ENCODE results near the gene PARP8. TPM values are rescaled to one million over a fixed set of nuclear protein-coding genes. Genes with fewer than 3 reads are reported as not detected.

PARP8 gene
- total and polyA plus RNA-seq, 2 of the 8 experiments (the other 6 are each of a cell fraction or from before 2014, with no cell fraction given): 16.6 to 30.6 TPM

GRCh38 chr5:50663636-50664035 lies 2.8 kb upstream of the PARP8 start:
- Histone ChIP-seq H3K9me3 (ENCODE audit: insufficient read depth in 2 of 2, low read depth in 1 of 2, low read length in 1 of 2) (no peaks in the 10 kb centered on the region; a peak in 1 of 4 replicates), H3K4me3 (ENCODE audit: extremely low read depth in 1 of 4, insufficient read depth in 2 of 4, low read depth in 3 of 4, low read length in 4 of 4) (no peak overlapping the region), H3K79me1 (ENCODE audit: low read depth, low read length) (no peaks in the 10 kb centered on the region), H4K91ac (replicated peaks; ENCODE audit: insufficient read length, low read length) (no peak overlapping the region), H2BK20ac (ENCODE audit: low read length) (no peak overlapping the region), H3K27ac (ENCODE audit: low read depth, low read length) (no peak overlapping the region), H3K56ac (replicated peaks; ENCODE audit: insufficient read length, low read depth, low read length) (no peak overlapping the region), H3K4me1 (replicated peaks in 1 of 4; ENCODE audit: control insufficient read depth in 3 of 4, insufficient read depth in 4 of 4, low read length in 3 of 4) (no peaks in the 10 kb centered on the region), H3K27me3 (replicated peaks in 1 of 4; ENCODE audit: control insufficient read depth in 3 of 4, extremely low read depth in 1 of 4, insufficient read depth in 3 of 4, low read length in 3 of 4) (no peaks in the 10 kb centered on the region), H2BK15ac (ENCODE audit: low read length) (no peak overlapping the region), H2BK5ac (ENCODE audit: low read depth, low read length) (no peak overlapping the region), H3K23ac (ENCODE audit: insufficient read length) (no peak overlapping the region), H3K36me3 (ENCODE audit: control insufficient read depth in 2 of 4, insufficient read depth in 4 of 4, low read length in 3 of 4) (no peaks in the 10 kb centered on the region), H4K5ac (ENCODE audit: insufficient read length, low read depth, low read length) (no peak overlapping the region), H2BK12ac (ENCODE audit: low read depth, low read length) (no peak overlapping the region), H2AK5ac (ENCODE audit: low read depth, low read length) (no peak overlapping the region), H4K8ac (ENCODE audit: extremely low read depth, insufficient read depth, low read length) (no peak overlapping the region), H2BK120ac (replicated peaks; ENCODE audit: low read depth, low read length) (no peak overlapping the region), H3K9ac (replicated peaks in 1 of 4; ENCODE audit: extremely low read depth in 1 of 4, low read depth in 3 of 4, low read length in 3 of 4) (no peak overlapping the region), H4K20me1 (replicated peaks in 1 of 2; ENCODE audit: control insufficient read depth in 1 of 2, insufficient read depth in 2 of 2, low read length in 2 of 2) (no peaks in the 10 kb centered on the region), H3K18ac (ENCODE audit: extremely low read depth, low read length) (no peak overlapping the region), H3K79me2 (ENCODE audit: control insufficient read depth in 1 of 2, insufficient read depth in 2 of 2, low read length in 2 of 2) (peaks cover 0 to 7% of the 10 kb centered on the region in 2 experiments; a peak in 3 of 4 replicates), H3K4ac (replicated peaks; ENCODE audit: insufficient read length, low read depth, low read length) (no peak overlapping the region), H2AFZ (ENCODE audit: low read length) (no peak overlapping the region), H3K4me2 (ENCODE audit: insufficient read depth in 1 of 2, low read depth in 2 of 2, low read length in 2 of 2) (no peak overlapping the region), H3K14ac (ENCODE audit: insufficient read length) (no peak overlapping the region), H3K23me2 (ENCODE audit: low read depth, low read length) (peaks cover 2% of the 10 kb centered on the region; the same call in 1 of the 2 replicates)
- POLR2A ChIA-PET (ENCODE audit: partially characterized antibody): no interaction called here
- 96% methylated on average over 4 of the region's 4 CpGs; no CpG with 5 or more reads in 1 of the 2 experiments for WGBS, 2 experiments (ENCODE audit: extremely low coverage in 1 of 2, insufficient coverage in 1 of 2, insufficient read length in 1 of 2, insufficient replicate concordance in 2 of 2, low coverage in 1 of 2, low lambda C conversion rate in 2 of 2, missing lambda C conversion rate in 1 of 2)
- CTCF ChIA-PET (ENCODE audit: partially characterized antibody): interaction anchor here (1.9 kb wide), 1 partner anchor 88 kb away, joined by 5 read pairs; no protein-coding TSS in a partner anchor
- FAIRE-seq: no peak
- no peak for DNase-seq (ENCODE audit: low read depth in 1 of 2, low spot score in 2 of 2)
- TF ChIP-seq CHD1 (IDR thresholded peaks at IDR 0.05; ENCODE audit: low read depth, low read length) (no peak), SIRT6 (IDR thresholded peaks at IDR 0.05; ENCODE audit: low read length) (no peak), CTBP2 (IDR thresholded peaks at IDR 0.05; ENCODE audit: borderline replicate concordance, insufficient read depth, insufficient read length, low read length) (no peak), RBBP5 (IDR thresholded peaks at IDR 0.05; ENCODE audit: borderline replicate concordance, low read depth, low read length) (no peak), TCF12 (IDR thresholded peaks at IDR 0.05; ENCODE audit: low read depth, low read length) (no peak), RXRA (IDR thresholded peaks at IDR 0.05; ENCODE audit: insufficient read depth, low read depth, low read length) (no peak), SAP30 (IDR thresholded peaks at IDR 0.05; ENCODE audit: insufficient read depth, insufficient replicate concordance, low read length) (no peak), HDAC6 (IDR thresholded peaks at IDR 0.05; ENCODE audit: low read depth, low read length) (no peak), SIX5 (IDR thresholded peaks at IDR 0.05; ENCODE audit: low read depth, low read length) (no peak), RNF2 (IDR thresholded peaks at IDR 0.05; ENCODE audit: borderline replicate concordance, low read depth, low read length, missing control alignments, poor library complexity, severe bottlenecking) (no peak), TBP (IDR thresholded peaks at IDR 0.05; ENCODE audit: low read depth, low read length) (no peak), CEBPB (IDR thresholded peaks at IDR 0.05; ENCODE audit: low read depth, low read length) (no peak), TEAD4 (IDR thresholded peaks at IDR 0.05; ENCODE audit: low read depth, low read length) (no peak), RFX5 (IDR thresholded peaks at IDR 0.05; ENCODE audit: borderline replicate concordance, low read depth, low read length) (no peak), SP1 (IDR thresholded peaks at IDR 0.05; ENCODE audit: low read depth, low read length) (no peak), TAF1 (IDR thresholded peaks at IDR 0.05; ENCODE audit: low read depth, low read length) (no peak)

All from H1 (cell line).